NCI-H82 treated with DMSO at 0.1 percent for 48 hours (cell line): ENCODE data around the gene MAST2.

Experiments used
- DNase-seq: peaks from one replicate; lab custom pipeline; 2025; ENCODE audit not compliant: unreplicated experiment; lab: John Stamatoyannopoulos, UW

Gene MAST2

GRCh38 chr1:46013581-46013980 is 210.2 kb downstream of the MAST2 start:
- DNase-seq = no peak

DNA sequence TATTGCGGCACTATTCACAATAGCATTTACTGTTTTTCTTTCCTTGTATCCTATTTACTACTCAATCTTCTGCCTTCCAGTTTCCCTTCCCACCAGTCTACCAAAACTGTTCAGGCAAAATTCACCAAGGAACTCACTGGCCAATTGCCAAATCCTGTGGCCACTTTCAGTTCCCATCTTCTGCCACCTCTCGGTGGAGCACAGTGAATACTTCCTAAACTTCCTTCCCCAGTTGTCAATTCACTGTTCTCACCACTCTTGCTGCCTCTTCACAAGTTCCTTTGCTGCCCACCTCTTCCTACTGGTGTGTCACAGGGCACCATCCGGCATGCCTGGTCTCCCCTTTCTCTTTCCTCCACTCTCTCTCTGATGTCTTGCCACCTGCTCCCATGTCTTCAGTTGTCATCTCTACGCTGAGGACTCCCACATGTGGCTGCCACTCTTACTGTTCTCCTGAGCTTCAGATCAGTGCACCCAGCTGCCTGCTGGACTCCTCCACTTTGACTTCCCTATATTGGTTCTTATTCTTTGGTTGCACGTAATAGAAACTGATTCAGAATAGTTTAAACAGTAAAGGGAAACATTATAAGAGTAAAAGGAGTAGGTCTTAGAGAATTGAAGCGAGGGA is 214.6 kb downstream of the MAST2 start:
- DNase-seq = no peak

DNA sequence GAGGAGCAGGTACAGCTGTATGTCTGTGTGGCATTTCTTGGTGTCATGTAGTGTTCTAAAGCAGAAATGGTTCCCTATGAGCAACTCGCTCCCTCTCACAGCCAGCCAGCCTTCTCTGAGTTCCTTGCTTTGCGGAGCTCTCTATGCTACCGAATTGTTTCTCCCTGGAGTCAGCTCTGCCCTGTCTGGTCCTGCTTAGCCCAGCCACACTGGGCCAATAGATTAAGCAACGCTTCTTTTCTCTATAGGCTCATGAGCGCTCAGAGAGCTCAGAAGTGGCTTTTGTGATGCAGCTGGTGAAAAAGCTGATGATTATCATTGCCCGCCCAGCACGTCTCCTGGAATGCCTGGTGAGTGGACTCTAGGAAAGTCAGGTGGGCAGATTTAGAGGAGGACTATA is 215.9 kb downstream of the MAST2 start:
- DNase-seq = no peak

GRCh38 chr1:46020010-46020409 is 216.6 kb downstream of the MAST2 start:
- no peak for DNase-seq

- no peak for DNase-seq
Measured at GRCh38 chr1:46021046-46021996, 217.9 kb downstream of the MAST2 start.

DNA sequence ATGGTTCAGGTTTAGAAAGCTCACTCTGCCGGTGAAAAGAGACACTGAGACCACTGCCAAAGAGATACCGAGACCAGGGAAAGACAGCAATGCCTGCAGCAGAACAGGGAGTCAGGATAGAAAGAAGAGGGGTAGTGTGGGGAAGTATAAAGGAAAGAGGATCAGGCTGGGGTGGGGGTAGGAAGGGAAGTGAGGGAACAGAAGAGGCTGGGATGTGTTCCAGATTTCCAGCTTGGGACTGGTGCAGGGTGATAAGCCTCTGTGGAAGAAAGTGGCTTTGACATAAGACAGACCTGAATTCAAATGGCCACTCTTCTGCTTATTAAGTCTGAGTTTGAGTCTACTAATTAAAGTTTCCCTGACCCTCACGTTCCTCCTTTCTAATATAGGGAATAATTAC is 223.1 kb downstream of the MAST2 start:
- DNase-seq = no peak

DNA sequence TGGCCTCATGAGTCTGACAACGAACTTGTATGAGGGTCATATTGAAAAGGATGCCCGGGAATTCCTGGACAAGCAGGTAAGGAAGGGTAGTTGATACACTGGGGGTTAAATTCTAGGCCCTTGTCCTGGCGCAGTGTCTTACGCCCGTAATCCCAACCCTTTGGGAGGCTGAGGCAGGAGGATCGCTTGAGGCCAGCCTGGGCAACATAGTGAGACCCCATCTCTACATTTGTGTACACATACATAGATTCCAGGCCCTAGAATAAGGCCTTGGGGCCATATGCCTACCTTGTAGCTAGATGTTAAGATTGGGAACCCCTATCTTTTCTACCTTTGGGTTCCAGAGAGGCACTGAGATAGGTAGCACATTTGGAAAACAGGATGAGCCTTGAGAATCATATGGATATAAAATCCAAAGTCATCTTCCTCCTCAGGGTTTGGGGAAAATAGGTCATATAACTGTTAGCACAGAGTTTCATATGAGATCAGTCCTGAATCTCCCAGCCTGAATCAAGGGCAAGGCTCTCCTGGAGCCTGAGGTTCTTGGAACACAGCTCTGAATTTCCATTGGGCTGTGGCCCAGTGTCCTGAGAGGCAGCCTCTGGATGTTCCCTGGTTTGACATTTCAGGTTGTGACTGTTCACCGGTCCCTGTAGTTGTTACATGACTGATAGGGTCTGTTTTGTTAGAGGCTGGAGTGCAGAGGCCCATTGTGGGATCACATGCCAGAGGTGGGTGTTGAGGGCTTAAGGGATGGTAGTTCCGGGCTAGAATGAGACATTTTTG is 224.6 kb downstream of the MAST2 start:
- DNase-seq = no peak

DNA sequence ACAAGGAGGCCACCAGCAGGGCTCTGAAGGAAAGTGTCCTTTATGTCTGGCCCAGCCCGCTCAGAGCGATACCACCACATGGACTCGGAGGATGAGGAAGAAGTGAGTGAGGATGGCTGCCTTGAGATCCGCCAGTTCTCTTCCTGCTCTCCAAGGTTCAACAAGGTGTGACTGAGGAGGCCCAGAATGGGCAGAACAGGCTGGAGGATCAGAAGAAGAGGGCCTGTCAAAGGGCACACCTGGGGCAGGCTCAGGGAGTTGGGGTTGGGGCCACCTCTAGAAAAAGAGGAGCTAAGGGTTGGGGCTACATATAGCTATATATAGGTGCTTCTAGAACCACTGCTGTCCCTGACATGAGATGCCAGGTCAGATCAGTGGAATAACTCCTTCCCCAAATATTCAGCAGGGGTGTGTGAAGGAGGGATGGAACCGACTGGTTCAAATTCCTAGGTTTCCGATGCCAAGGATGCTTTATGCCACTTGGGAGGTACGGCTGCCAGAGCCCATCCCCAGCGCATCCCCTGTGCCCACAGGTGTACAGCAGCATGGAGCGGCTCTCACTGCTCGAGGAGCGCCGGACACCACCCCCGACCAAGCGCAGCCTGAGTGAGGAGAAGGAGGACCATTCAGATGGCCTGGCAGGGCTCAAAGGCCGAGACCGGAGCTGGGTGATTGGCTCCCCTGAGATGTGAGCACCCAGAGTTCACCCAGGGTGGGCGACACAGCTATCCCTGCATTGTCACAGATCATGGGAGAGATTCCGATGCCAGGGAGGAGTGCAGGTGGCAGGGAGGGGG is 226.9 kb downstream of the MAST2 start:
- DNase-seq = no peak

GRCh38 chr1:46030876-46031660 is 227.7 kb downstream of the MAST2 start:
- DNase-seq = no peak

DNA sequence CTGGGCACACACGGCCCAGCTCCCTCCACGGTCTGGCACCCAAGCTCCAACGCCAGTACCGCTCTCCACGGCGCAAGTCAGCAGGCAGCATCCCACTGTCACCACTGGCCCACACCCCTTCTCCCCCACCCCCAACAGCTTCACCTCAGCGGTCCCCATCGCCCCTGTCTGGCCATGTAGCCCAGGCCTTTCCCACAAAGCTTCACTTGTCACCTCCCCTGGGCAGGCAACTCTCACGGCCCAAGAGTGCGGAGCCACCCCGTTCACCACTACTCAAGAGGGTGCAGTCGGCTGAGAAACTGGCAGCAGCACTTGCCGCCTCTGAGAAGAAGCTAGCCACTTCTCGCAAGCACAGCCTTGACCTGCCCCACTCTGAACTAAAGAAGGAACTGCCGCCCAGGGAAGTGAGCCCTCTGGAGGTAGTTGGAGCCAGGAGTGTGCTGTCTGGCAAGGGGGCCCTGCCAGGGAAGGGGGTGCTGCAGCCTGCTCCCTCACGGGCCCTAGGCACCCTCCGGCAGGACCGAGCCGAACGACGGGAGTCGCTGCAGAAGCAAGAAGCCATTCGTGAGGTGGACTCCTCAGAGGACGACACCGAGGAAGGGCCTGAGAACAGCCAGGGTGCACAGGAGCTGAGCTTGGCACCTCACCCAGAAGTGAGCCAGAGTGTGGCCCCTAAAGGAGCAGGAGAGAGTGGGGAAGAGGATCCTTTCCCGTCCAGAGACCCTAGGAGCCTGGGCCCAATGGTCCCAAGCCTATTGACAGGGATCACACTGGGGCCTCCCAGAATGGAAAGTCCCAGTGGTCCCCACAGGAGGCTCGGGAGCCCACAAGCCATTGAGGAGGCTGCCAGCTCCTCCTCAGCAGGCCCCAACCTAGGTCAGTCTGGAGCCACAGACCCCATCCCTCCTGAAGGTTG is 231.4 kb downstream of the MAST2 start:
- no peak for DNase-seq

DNA sequence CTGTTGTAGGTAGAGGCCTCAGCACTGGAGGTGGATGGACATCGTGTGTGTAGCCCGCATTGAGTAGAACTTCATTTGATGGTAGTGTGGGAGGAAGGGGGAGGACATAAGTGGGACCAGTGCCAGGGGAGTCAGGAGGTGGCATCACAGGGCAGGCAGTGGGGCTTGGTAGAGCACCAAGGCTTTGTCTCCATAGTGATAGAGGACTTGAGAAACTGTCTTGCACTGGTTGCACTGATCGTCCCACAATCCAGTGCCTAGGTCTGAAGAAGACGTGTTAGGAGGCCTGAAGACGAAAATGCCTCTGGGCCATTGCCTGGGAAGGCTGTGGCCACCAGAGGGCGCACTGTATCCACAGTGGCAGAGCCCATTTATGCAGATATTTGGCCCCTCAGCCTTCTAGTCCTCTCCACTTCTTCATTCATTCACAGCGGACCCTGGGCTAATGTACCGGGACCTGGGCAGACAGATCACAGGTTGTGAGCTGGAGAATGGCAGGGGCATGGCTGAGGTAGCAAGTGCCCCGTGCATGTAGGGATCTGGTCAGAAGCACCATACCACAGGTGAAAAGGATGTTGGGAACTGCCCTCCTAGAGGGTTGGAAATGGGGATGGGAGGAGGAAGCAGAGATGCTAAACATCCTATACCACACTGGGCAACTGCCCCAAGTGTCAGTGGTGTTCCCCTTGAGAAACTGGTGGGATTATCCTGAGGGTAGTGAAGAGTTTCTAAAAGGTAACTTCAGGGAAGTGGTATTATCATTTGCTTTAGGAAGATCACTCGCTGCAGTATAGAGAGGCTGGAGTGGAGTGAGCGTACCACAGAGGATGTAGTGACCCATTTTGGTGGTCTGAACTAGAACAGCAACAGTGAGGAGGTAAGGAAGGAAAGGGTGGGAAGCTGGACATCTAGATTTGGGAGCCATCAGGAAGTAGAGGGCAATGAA is 233.8 kb downstream of the MAST2 start:
- peak; percentile 42 for DNase-seq

DNA sequence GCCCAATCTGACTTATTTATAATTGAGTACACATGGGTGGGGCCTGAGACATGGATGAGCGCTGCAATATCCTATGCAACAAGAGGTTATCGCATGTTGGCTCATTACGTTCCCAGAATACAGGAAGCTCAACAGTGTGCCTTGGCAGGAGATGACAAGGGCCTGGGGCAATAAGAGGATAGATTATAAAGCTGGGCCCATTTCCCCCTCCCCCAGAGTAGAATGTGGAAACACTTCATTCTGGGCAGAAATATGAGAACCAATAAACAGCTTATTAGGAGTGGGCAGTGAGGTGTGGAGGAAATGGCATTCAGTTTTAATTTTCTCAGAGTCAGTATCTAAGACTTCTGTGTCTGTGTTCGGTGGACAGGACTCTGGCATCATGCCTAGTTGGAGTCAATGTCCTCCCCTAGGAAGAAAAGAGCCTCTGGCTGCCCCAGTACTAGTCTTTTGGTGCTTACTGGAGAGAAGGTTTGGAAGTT is 236.2 kb downstream of the MAST2 start:
- no peak for DNase-seq

- no peak for DNase-seq
Measured at GRCh38 chr1:46041551-46041950, 238.1 kb downstream of the MAST2 start.

DNA sequence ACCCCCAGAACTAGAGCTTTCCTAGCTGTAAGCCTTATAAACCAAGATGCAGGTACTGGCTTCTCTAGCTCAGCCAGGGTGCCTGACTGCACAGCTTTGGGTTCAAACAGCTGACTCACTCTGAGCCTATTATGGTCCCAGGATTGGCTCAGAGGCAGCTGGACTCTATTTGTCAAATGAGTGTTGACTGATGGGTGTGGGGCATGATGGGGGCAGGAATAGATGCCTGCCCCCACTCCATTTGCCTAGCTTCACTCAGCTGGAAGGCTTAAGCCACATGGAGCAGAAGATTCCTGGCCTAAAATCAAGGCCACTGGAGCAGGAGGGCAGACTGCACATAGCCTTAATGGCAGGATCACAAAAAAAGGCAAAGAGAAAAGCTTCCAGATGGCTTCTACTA is 238.6 kb downstream of the MAST2 start:
- DNase-seq = peak; percentile 78

DNA sequence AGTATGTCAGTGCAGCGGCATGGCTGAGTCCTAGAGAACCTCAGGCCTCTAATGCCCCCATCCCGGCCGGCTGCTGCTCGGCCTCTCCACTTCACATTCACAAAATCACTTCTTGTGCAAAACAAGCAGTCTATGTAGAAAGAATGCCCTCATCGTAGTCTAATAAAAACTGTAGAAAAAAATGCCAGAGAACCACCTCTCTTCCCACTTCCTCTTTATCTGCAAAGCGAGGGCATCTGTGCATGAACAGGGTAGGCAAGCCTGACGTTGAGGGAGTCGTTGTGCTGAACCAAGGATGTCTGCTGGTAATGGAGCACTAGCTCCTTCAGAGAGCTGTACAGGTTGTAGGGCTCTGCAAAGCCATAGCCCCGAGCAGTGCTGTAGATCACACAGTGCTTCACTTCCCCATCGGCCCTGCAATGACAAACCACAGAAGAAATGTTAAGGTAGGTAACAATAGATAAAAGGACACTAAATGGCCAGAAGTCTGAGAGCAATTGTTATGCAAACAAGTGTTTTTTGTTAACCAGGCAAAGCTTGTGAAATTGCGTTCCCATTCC is 240.1 kb downstream of the MAST2 start:
- DNase-seq = no peak

- no peak for DNase-seq
Measured at GRCh38 chr1:46044116-46044515, 240.7 kb downstream of the MAST2 start.

DNA sequence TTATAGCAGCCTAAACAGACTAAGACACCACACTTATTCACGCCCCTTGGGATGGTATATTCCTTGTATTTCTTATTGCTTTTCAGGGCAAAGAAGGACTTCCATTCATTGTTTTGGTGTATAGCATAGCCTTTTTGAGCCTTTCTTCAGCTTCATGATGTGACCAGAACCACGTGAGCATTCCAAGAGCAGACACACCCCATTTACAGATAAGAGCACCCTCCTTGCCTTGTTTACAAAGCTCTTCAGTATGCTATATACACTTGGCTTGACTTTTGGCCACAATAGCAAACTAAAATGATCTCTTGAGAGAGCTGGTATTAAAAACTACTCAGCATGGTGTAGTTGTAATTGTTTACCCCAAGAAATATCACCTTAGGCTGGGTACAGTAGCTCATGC is 250.3 kb downstream of the MAST2 start:
- DNase-seq = no peak
